A549 (cell line): Measurements from ENCODE around the gene ECT2. TPM values are rescaled to one million over a fixed set of nuclear protein-coding genes. Genes with fewer than 3 reads are reported as not detected.
"Not testable (repeated sequence)": the region's sequence is repeated elsewhere in the genome, so short reads cannot be mapped to it uniquely, and the experiment has no call there.

Experiments
- ATAC-seq, 2 experiments: fragments of 200-7000 bp in 1 of 2; fragments of >200 bp in 1 of 2; cut with Nextera tagmentation in 1 of 2; cut with Tn5 transposase in 1 of 2; 3 replicates each; pipeline versions ENCODE4 v1.8.0 to v1.9.1; 2018 to 2020; ENCODE audit warnings: mild to moderate bottlenecking in 1 of 2, moderate library complexity in 1 of 2
- CTCF ChIA-PET: fragments of 300-600 bp; sonication (Branson Sonifier 250); formaldehyde crosslinking; extraction: SDS; loops from one replicate; lab custom pipeline; 2021; ENCODE audit warnings: antibody characterized with exemption, inconsistent platforms; lab: Yijun Ruan, JAX
- POLR2A ChIA-PET: fragments of 350-600 bp; formaldehyde crosslinking; extraction: SDS; loops from one replicate; lab custom pipeline; 2021; ENCODE audit warnings: antibody characterized with exemption, inconsistent platforms; lab: Yijun Ruan, JAX
- DNase-seq, 2 experiments: peaks; one replicate each; pipeline versions ENCODE4 v3.0.0 to v3.0.0-alpha.2; 2011 to 2016; ENCODE audit warnings: low read depth in 1 of 2, low spot score in 1 of 2
- FAIRE-seq: peaks from 2 replicates; lab custom pipeline; 2011; peaks lifted over from hg19 to GRCh38; lab: Jason Lieb, UNC
- H3K27ac ChIP-seq, 2 experiments: fragments of >200 bp; sonication (Bioruptor Twin); formaldehyde crosslinking; 3 replicates each; pipeline ENCODE4 v1.5.1; 2016 to 2017
- H3K4me1 ChIP-seq: fragments of >200 bp; sonication (Bioruptor Twin); formaldehyde crosslinking; 3 replicates; pipeline ENCODE4 v1.6.1; 2016
- H3K4me2 ChIP-seq: fragments of >200 bp; sonication (Bioruptor Twin); formaldehyde crosslinking; 3 replicates; pipeline ENCODE4 v1.6.1; 2016
- H3K4me3 ChIP-seq: fragments of >200 bp; sonication (Bioruptor Twin); formaldehyde crosslinking; 3 replicates; pipeline ENCODE4 v1.5.1; 2016
- H3K9me3 ChIP-seq: fragments of >200 bp; sonication (Bioruptor Twin); formaldehyde crosslinking; 3 replicates; pipeline ENCODE4 v1.6.1; 2016
- ATOH8 ChIP-seq: fragments of 250-450 bp; sonication (Bioruptor Pico); IDR thresholded peaks from 2 replicates; pipeline ENCODE4 v1.5.0; 2020; ENCODE audit warnings: low read depth, mild to moderate bottlenecking, moderate library complexity
- BCL3 ChIP-seq: fragments of >200 bp; sonication (Bioruptor Twin); formaldehyde crosslinking; IDR thresholded peaks from 3 replicates; pipeline ENCODE4 v1.6.1; 2016
- CBX2 ChIP-seq: fragments of 200-600 bp; sonication (generic); IDR thresholded peaks from 2 replicates; pipeline ENCODE4 v1.6.1; 2016; ENCODE audit warnings: low read depth, mild to moderate bottlenecking, borderline replicate concordance
- CBX8 ChIP-seq: fragments of 200-600 bp; sonication (generic); IDR thresholded peaks from 2 replicates; pipeline ENCODE4 v1.6.1; 2016
- CHD2 ChIP-seq: fragments of 150-350 bp; IDR thresholded peaks from 2 replicates; pipeline ENCODE4 v1.6.1; 2014; ENCODE audit warnings: low read length; ENCODE audit not compliant: partially characterized antibody
- CHD4 ChIP-seq: fragments of 200-600 bp; sonication (generic); IDR thresholded peaks from 2 replicates; pipeline ENCODE4 v1.6.1; 2016; ENCODE audit warnings: antibody characterized with exemption, mild to moderate bottlenecking, borderline replicate concordance
- EHMT2 ChIP-seq: fragments of 200-600 bp; sonication (generic); IDR thresholded peaks from 2 replicates; pipeline ENCODE4 v1.6.1; 2016; ENCODE audit warnings: antibody characterized with exemption, low read depth, mild to moderate bottlenecking, moderate library complexity
- EP300 ChIP-seq, 2 experiments: fragments of >200 bp; sonication (Bioruptor Twin); formaldehyde crosslinking; IDR thresholded peaks; 2 replicates in 1 of 2; 3 replicates in 1 of 2; pipeline ENCODE4 v1.6.1; 2016 to 2017
- FOSB ChIP-seq: fragments of 250-450 bp; sonication (Bioruptor Pico); IDR thresholded peaks from 2 replicates; pipeline ENCODE4 v1.5.0; 2020; ENCODE audit warnings: mild to moderate bottlenecking, moderate library complexity
- GATA3 ChIP-seq: IDR thresholded peaks from 2 replicates; pipeline ENCODE4 v1.6.1; 2012; ENCODE audit warnings: borderline replicate concordance
- HDAC2 ChIP-seq: fragments of 200-600 bp; sonication (generic); IDR thresholded peaks from 2 replicates; pipeline ENCODE4 v1.6.1; 2016
- HEYL ChIP-seq: fragments of 250-450 bp; sonication (Bioruptor Pico); IDR thresholded peaks from 2 replicates; pipeline ENCODE4 v1.8.0; 2021; ENCODE audit warnings: mild to moderate bottlenecking, moderate library complexity
- HOXA7 ChIP-seq: fragments of 250-450 bp; sonication (Bioruptor Pico); IDR thresholded peaks from 2 replicates; pipeline ENCODE4 v1.5.0; 2020; ENCODE audit warnings: mild to moderate bottlenecking, moderate library complexity
- JUN ChIP-seq, 2 experiments: fragments of >200 bp; sonication (Bioruptor Twin); formaldehyde crosslinking; IDR thresholded peaks; 2 replicates in 1 of 2; 3 replicates in 1 of 2; pipeline ENCODE4 v1.6.1; 2016 to 2017
- KDM1A ChIP-seq: fragments of 200-600 bp; sonication (generic); IDR thresholded peaks from 2 replicates; pipeline ENCODE4 v1.6.1; 2016; ENCODE audit warnings: low read depth, mild to moderate bottlenecking
- KDM5A ChIP-seq: fragments of 200-600 bp; sonication (generic); IDR thresholded peaks from 2 replicates; pipeline ENCODE4 v1.6.1; 2016; ENCODE audit warnings: antibody characterized with exemption, mild to moderate bottlenecking
- MAFK ChIP-seq: fragments of 450-650 bp; IDR thresholded peaks from 2 replicates; pipeline ENCODE4 v1.6.1; 2014; ENCODE audit not compliant: partially characterized antibody
- MAX ChIP-seq: IDR thresholded peaks from 2 replicates; pipeline ENCODE4 v1.6.1; 2012
- PBX3 ChIP-seq: IDR thresholded peaks from 2 replicates; pipeline ENCODE4 v1.6.1; 2012
- PHF8 ChIP-seq: fragments of 200-600 bp; sonication (generic); IDR thresholded peaks from 2 replicates; pipeline ENCODE4 v1.6.1; 2016; ENCODE audit warnings: low read depth, mild to moderate bottlenecking, antibody characterized with exemption, moderate library complexity, borderline replicate concordance
- POLR2A ChIP-seq: IDR thresholded peaks from 2 replicates; pipeline ENCODE4 v1.6.1; 2012; ENCODE audit warnings: mild to moderate bottlenecking, low read length
- POLR2AphosphoS2 ChIP-seq: conservative IDR thresholded peaks from 2 replicates; pipeline ENCODE4 v1.6.1; 2012; ENCODE audit warnings: low read length, improper control_type of control experiment, inconsistent platforms
- RNF2 ChIP-seq: fragments of 200-600 bp; sonication (generic); IDR thresholded peaks from 2 replicates; pipeline ENCODE4 v1.6.1; 2016; ENCODE audit warnings: low read depth, mild to moderate bottlenecking, antibody characterized with exemption, moderate library complexity, borderline replicate concordance
- SMC3 ChIP-seq: fragments of >200 bp; sonication (Bioruptor Twin); formaldehyde crosslinking; IDR thresholded peaks from 3 replicates; pipeline ENCODE4 v1.6.1; 2018; ENCODE audit warnings: inconsistent platforms
- TFCP2L1 ChIP-seq: fragments of 250-450 bp; sonication (Bioruptor Pico); IDR thresholded peaks from 2 replicates; pipeline ENCODE4 v1.5.0; 2021; ENCODE audit warnings: mild to moderate bottlenecking
- TP53 ChIP-seq: fragments of 250-450 bp; sonication (Bioruptor Pico); IDR thresholded peaks from 2 replicates; pipeline ENCODE4 v1.5.0; 2021; ENCODE audit warnings: mild to moderate bottlenecking, moderate library complexity
- USF2 ChIP-seq: fragments of 450-650 bp; IDR thresholded peaks from 2 replicates; pipeline ENCODE4 v1.6.1; 2014; ENCODE audit warnings: antibody characterized with exemption
- ZFP36 ChIP-seq: fragments of 450-650 bp; IDR thresholded peaks from 2 replicates; pipeline ENCODE4 v1.6.1; 2014; ENCODE audit warnings: borderline replicate concordance; ENCODE audit not compliant: partially characterized antibody
- WGBS: methylation state at CpG from one replicate; pipeline ENCODE4 v1.1.6; 2017; ENCODE audit errors: missing lambda C conversion rate; 5-methylcytosine and 5-hydroxymethylcytosine counted together
- polyA plus RNA-seq, 4 experiments: library from polyadenylated mRNA; depleted of rRNA in 3 of 4; stranded (reverse); fragments of >200 nt; fragmentation: RNase III in 1 of 4; extraction: RNeasy Plus Mini Kit Qiagen cat#74134 plus additional on column Dnase treatment in 1 of 4; gene quantifications; 2 replicates in 3 of 4; 3 replicates in 1 of 4; pipeline ENCODE4 v1.2.3, GENCODE V29; 2011 to 2017
- TF ChIP-seq, protein P1 (sequence below): fragments of 250-450 bp; sonication (Bioruptor Pico); IDR thresholded peaks from 2 replicates; pipeline ENCODE4 v1.5.0; 2021; ENCODE audit warnings: mild to moderate bottlenecking, moderate library complexity, borderline replicate concordance

Gene ECT2
- polyA plus RNA-seq, 2 of the 4 experiments (the other 2 are of a cell fraction) = 96.5 to 187 TPM

GRCh38 chr3:172702256-172702655, 48.3 kb upstream of the ECT2 start:
- no peaks in the 10 kb centered on the region for H3K9me3 ChIP-seq
- no peak for DNase-seq
- H3K4me3 ChIP-seq = no peak overlapping the region
- peaks cover 10% of the 10 kb centered on the region for H3K4me1 ChIP-seq
- CTCF ChIA-PET = interaction anchor here (0.9 to 4.2 kb wide), 3 partner anchors 9 to 29 kb away, joined by 4 to 30 read pairs (median 12); partner anchors contain the start of gene NCEH1
- WGBS = 87% methylated on average over 3 of the region's 3 CpGs
- FAIRE-seq = no peak
- POLR2A ChIA-PET = no interaction called here
- no peak overlapping the region for H3K27ac ChIP-seq
- ATAC-seq = no peak
- TF ChIP-seq RNF2 = no peak
- TF ChIP-seq FOSB = no peak
- no peak for TF ChIP-seq MAX
- no peak for TF ChIP-seq CHD4
- no peak for TF ChIP-seq TP53 (CRISPR knock-in tag)
- TF ChIP-seq CBX2 = no peak
- TF ChIP-seq BCL3 = no peak
- no peak for TF ChIP-seq KDM1A
- TF ChIP-seq SMC3 = no peak
- TF ChIP-seq EHMT2 = no peak
- no peak for TF ChIP-seq KDM5A
- no peak overlapping the region for H3K4me2 ChIP-seq

DNA sequence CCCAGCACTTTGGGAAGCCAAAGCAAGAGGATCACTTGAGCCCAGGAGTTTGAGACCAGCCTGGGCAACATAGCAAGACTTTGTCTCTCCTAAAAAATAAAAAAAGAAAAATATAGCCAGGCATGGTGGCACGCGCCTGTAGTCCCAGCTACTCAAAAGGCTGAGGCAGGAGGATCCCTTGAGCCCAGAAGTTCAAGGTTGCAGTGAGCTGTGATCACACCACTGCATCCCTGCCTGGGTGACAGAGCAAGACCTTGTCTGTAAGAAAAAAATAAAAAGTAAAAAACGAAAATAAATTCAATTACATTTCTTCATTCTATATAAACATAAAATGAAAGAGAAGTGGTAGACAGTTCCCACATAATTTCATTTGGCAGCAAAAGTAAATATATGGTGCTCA, 47.8 kb upstream of the ECT2 start:
- peaks cover 13% of the 10 kb centered on the region for H3K4me1 ChIP-seq
- CTCF ChIA-PET = interaction anchor here (1.2 to 4.2 kb wide), 3 partner anchors 8 to 47 kb away, joined by 5 to 30 read pairs (median 12); partner anchors contain the start of gene NCEH1
- POLR2A ChIA-PET, DNase-seq, H3K9me3 ChIP-seq, FAIRE-seq, H3K4me2 ChIP-seq, ATAC-seq, H3K27ac ChIP-seq, H3K4me3 ChIP-seq: not testable (repeated sequence)
- WGBS = 62% methylated on average over 3 of the region's 3 CpGs

- Histone ChIP-seq H3K4me2 (no peak overlapping the region), H3K9me3 (no peaks in the 10 kb centered on the region), H3K27ac (no peak overlapping the region), H3K4me3 (no peak overlapping the region), H3K4me1 (peaks cover 26% of the 10 kb centered on the region)
- DNase-seq (no peak), ATAC-seq (no peak), FAIRE-seq (no peak)
- WGBS = 14% methylated on average over 1 of the region's 1 CpG
- POLR2A ChIA-PET = no interaction called here
- no peak for TF ChIP-seq EP300 (IDR thresholded peaks at IDR 0.05)
- no peak for TF ChIP-seq PBX3
- TF ChIP-seq TP53 (CRISPR knock-in tag) = no peak
- TF ChIP-seq POLR2A = no peak
- TF ChIP-seq, protein P1, sequence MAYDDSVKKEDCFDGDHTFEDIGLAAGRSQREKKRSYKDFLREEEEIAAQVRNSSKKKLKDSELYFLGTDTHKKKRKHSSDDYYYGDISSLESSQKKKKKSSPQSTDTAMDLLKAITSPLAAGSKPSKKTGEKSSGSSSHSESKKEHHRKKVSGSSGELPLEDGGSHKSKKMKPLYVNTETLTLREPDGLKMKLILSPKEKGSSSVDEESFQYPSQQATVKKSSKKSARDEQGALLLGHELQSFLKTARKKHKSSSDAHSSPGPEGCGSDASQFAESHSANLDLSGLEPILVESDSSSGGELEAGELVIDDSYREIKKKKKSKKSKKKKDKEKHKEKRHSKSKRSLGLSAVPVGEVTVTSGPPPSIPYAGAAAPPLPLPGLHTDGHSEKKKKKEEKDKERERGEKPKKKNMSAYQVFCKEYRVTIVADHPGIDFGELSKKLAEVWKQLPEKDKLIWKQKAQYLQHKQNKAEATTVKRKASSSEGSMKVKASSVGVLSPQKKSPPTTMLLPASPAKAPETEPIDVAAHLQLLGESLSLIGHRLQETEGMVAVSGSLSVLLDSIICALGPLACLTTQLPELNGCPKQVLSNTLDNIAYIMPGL = no peak
- no peak for TF ChIP-seq PHF8
- no peak for TF ChIP-seq USF2
- no peak for TF ChIP-seq JUN (IDR thresholded peaks at IDR 0.05)
- TF ChIP-seq TFCP2L1 (CRISPR knock-in tag) = no peak
- TF ChIP-seq HOXA7 (CRISPR knock-in tag) = no peak
- TF ChIP-seq HEYL (CRISPR knock-in tag) = no peak
- no peak for TF ChIP-seq MAFK
- TF ChIP-seq CBX8 = no peak
- TF ChIP-seq CHD2 = no peak
- TF ChIP-seq ATOH8 (CRISPR knock-in tag) = no peak
- TF ChIP-seq POLR2AphosphoS2 = no peak
- TF ChIP-seq GATA3 = no peak
- no peak for TF ChIP-seq ZFP36
- no peak for TF ChIP-seq HDAC2
- CTCF ChIA-PET = interaction anchor here (0.6 to 3.4 kb wide), 8 partner anchors 14 to 1357 kb away, joined by 3 to 12 read pairs (median 4); partner anchors contain the start of gene ECT2
Measured at GRCh38 chr3:172704001-172704400, 46.5 kb upstream of the ECT2 start.
